Stimulated activated CD4-positive, alpha-beta T cell treated with anti-CD3 and anti-CD28 coated beads, Interleukin-4, amount 100 ng/mL, for 24 hours (primary cell): ENCODE measurements around the gene ATG101.

Source experiments
- DNase-seq: peaks from one replicate; pipeline ENCODE4 v3.0.0-alpha.2; 2020

ATG101 gene

DNA sequence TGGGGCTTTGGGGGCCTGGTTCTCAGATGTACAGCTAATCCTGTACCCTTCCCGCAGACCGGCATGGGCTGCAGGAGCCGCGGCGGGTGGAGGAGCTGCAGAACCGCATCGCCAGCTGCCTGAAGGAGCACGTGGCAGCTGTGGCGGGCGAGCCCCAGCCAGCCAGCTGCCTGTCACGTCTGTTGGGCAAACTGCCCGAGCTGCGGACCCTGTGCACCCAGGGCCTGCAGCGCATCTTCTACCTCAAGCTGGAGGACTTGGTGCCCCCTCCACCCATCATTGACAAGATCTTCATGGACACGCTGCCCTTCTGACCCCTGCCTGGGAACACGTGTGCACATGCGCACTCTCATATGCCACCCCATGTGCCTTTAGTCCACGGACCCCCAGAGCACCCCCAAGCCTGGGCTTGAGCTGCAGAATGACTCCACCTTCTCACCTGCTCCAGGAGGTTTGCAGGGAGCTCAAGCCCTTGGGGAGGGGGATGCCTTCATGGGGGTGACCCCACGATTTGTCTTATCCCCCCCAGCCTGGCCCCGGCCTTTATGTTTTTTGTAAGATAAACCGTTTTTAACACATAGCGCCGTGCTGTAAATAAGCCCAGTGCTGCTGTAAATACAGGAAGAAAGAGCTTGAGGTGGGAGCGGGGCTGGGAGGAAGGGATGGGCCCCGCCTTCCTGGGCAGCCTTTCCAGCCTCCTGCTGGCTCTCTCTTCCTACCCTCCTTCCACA is 11.0 kb upstream of the ATG101 start:
- DNase-seq: no peak

DNA sequence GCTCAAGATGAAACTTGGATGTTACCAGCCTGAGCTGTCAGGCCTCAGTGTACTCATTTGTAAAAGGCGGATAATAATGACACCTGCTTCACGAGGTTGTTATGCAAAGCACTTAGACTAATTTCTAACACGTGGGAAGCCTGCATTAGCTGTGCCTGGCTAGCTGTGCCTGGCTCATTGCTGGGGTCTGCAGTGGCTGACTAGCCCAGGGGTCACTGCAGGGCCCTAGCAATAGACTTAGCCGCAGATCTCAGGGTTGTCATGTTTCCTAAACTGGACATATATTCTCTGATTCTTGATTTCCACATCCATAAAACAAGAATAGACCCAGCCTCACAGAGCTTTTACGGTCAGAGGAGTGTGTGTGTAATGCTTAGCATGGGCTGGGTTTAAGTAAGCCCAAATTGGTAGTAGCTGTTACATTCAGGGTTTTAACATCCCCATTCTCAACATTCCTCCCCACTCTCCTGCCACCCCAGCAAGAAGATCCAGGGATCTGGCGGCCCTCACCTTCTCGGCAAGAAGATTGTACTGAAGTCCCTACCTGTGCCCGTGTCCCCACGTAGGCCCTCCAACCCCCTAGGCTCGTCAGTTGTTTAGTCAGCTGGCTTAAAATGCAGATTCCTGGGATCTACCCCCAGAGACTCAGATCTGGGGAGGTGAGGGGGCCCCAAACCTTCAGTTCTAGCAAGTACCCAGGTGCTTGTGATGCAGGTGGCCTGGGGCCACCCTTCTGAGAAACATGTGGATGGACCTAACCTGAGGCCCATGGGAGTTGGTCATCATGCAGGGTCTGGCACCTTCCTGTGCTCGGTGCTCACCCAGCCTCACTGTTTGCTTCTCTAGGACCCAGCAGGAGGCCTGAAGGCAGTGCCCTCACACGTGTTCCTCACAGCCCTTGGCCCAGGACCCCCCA is 9.9 kb upstream of the ATG101 start:
- no peak for DNase-seq

DNA sequence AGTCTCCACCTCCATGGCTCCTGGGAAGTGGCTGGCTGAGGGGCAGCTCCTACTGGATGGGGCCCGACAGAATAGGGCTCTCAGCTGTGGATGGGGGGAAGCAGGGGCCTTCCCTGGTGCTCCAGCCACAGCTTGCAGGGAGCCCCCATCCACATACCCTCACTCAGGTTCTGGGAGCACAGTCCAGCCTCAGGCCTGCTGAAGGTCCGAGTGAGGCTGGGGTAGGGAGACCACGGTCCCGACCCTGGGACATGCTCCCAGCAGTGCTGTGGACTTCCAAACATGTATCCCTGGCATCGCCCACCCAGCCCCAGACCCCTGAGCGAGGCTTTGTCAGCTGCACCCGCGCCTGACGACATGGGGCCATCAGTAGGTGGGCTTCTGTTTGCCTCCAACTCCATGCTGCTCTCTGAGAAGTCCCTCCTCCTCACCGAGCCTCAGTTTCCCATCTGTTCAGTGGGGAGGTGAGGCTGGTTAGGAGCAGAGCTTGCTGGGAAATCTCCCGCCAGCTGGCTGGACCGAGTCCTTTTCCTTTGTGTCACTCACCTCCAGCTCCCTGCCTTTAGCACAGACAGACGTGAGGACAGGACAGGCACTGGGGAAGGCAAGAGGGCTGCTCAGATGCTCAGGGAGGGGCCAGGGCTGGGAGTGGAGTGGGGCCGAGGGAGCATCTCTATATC is 9.1 kb upstream of the ATG101 start:
- DNase-seq: no peak

DNA sequence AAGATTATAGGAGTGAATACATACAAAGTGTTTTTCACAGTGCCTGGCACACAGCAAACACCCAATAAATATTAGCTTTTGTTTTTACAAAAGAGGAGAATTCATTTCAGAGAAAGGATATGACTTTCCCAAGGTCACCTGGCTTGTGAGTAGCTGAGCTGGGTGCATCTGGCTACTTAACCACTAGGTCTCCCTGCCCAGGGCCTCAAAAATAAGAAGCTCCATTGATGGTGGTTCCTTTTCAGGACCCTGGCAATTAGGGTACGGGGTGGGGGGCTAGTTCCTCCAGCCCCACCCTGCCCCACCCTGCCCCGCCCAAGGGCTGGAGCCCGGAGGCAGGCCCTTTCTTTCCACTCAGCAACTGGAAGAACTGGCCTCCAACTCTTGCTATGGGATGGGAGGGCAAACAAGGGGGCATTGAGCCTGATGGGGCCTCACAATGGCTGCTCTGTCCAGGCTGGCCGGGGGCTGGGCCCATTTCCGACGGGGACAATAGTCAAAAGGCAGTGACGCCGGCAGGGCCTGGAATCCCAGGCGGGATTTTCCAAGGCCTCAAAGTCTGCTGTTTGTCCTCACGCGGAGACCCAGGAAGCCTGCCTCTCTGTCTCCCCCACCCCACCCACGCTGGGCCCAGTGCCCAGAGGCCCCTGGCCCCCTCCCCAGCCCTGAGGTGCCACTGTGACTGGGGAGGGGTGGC is 8.2 kb upstream of the ATG101 start:
- DNase-seq: no peak

DNA sequence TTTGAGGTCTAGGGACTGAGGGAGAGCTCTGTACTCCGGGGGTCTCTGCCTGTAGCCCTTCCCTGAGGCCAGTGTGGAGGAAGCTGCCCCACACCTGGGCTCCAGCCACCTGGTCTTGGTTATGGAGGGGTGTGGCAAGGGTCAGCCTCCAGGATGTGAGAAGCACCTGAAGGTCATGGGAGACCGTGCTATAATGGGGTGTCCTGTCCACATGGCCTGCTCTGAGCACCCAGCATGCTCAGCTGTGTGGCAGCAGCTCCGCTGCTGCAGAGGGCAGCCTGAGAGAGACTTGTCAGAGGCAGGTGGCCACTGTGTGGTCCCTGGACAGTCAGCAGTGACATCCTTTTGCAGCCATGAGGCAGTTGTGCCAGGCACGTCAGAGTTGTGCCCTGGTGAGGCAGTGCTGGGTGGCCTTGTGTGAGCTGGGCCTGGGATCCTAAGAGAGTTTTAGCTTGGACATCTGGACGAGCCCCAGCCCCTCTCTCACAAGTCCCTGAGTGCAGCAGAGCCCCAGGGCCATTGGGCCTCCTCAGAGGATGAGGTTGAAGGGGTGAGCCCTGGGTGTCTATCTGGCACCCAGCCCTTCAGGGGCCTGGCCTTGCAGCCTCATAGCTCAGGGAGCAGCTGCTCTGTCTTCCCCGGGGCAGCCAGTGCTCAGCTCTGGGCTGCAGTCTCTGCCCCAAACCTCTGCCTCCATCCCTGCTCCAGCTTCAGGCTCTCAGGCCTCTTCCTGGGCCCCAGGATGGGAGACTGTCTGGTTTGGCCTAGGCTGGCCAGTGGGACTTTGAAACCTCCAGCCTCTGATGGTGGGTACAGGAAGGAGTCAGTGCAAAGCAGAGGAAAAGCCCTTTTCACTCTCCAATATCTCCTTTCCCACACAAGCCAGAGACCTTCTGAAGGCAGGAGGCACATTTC is 7.4 kb upstream of the ATG101 start:
- DNase-seq: no peak

DNA sequence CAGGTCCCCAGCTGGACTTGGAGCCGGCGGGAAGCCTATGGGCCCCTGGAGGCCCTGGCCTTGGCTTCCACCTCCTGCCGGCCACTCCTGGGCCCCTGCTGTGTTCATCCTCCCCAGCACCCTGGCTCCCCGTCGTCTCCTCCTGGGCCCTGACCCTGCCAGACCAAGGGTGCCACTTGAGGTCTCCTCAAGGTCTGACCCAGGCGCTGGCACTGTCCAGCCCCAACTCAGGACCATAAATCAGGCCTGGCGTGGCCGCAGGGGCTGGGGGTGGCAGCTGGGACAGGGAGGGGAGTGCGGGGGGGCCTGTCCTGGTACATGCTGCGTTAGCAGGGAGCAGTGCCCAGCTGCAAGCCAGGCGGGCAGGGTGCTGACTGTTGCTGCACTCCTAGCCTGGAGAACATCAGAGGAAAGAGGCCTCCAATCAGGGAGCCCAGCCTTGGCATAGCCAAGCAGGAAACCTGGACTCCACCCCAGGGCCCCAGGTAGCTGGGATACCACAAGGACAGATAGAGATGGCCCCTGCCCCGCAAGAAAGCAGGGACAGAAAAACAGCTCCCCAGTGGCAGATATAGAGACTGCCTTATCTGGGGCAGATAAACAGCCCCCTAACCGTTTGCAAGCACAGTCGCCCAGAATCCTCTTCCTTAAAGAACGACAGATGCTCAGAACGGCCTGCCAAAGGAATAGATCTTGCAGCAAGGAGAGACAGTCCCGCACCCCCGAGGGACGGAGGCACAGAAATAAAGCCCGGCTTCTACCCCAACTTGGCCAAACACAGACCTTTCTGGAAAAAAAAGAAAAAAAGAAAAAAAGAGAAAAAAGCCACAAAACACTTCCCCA is 6.5 kb upstream of the ATG101 start:
- no peak for DNase-seq

DNA sequence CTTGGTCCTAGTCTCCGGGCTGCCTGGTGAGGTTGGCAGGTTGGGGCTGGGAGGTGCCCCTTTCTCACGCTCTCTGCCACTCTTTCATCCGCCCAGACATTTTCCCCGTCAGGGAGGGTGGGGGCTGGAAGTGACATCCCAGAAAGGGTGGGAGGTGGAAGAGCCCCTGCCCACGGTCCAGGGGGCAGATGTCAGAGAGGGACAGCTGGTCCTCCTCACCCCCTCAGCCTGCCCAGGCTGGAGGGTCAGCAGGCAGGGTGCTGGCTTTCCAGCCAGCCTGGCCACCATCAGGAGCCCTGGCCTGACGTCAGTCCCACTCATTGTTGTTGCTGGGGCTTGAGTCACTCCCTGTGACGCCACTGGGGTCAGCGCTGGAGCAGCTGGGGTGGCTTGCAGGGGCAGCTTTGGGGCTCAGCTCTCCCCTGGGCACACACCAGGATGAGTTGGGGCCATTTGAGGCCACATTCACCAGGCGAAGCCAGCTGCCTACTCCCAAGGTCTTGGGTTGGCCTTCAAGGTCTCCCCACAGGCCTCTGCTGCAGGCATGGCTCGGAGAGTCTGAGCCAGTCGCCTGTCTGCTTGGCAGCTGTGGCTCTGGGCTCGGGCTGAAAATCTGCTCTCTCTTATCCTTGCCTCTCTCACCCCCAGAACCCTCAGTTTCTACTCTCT is 5.7 kb upstream of the ATG101 start:
- DNase-seq: no peak

DNA sequence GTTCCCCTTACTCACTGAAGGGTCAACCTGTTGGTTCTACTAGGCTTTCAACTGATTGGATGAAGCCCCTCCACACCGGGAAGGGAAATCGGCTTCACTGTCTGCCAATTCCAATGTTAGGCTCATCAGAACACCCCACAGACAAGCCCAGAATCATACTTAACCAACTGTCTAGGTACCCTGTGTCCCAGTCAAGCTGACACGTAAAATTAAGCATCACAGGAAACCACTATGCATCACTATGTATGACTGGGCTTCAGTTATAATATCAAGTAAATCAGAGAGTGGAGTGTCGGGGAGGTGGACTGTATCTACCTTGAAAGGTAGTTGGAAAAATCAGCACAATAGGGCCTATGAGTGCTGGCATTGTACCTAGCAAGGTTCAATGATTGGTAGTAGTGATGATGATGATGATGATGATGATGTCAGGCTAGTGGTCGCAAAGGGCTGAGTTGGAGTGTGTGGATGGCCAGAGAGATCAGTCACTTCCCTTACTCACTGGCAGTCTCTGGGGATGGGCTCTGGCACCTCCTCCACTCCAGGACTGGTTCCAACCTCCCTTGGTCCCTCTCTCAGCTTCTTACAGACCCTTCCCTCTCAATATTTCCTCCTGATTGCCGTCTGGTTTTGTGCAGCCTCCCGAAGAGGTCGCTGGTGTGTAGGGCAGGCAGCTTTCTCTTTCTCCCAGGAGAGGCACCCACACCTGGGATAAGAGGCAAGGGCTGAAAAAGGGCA is 3.3 kb upstream of the ATG101 start:
- DNase-seq: no peak

DNA sequence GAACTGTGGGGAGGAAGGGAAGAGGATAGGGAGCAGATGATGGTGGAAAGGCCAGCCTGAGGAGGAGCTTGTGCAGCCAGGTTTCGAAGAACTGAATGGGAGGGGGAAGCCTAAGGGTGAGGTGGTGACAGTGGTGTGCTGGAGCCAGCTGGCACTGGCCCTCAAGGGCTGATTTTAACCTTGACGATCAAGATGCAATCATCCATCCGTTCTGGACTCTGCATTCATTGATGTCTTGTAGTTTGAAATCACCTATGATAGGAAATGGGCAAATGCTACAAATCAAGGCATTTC is 2.8 kb upstream of the ATG101 start:
- DNase-seq: no peak

DNA sequence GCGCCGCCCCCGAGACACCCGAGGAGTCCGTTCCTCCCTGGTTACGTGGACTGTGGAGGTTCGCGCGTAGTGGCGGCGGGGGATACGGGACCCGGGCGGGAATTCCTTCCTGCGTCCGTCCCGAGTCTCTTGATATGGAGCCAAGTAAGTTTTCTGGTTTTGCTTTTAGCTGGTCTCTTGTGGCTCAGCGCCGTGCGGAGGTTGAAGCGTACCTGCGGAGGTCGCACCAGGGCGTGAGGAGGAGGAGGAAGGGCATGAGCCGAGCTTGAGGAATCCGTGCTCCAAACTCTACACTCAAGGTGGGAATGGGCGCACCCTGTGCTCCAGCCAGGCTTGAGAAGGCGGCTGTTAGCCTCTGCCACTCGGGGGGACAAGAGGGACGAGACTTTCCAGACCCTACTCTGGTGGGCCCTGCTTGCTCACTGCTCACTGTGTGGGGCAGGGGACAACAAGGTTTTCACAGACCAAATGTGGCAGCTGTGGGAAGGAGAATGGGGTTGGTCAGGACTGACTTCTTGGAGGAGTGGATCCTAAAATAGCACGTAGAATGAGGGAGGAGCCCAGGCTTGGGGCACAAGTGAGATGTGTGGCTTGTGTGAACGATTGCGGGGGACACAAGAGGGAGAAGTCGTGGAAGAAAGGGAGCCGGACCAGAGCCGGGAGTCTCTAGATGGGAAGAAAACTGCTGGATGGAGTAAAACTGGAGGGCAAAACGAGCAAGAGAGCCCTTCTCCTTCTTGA is 577 bp downstream of the ATG101 start:
- DNase-seq: no peak

DNA sequence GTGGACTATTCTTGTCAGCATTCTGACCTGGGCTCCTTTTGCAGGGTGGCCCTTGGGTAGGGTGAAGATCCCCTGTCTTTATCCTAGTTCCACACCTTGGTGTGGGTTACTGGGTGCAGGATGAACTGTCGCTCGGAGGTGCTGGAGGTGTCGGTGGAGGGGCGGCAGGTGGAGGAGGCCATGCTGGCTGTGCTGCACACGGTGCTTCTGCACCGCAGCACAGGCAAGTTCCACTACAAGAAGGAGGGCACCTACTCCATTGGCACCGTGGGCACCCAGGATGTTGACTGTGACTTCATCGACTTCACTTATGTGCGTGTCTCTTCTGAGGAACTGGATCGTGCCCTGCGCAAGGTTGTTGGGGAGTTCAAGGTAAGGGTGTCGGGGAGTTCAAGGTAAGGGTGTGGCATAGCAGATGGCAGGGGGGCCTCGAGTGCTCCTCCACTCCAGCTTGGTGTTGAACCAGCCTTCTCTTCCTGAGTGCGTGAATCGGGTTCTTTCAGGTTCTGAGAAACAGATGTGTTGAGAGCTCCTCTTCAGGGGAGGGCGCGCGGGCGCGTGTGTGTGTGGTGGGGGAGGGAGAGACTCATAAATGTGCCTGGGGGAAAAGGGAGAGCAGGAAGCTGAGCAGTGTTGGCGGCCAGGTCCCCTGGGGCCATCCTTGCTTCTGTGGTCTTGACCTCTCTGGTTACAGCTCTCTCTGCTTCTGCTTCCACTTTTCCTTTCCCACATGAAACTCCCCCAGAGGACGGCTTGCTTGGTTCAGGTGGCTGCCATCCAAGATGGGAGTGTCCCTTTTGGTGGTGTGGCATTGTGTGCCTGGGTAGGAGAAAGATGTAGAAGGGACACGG is 4.0 kb downstream of the ATG101 start:
- no peak for DNase-seq

DNA sequence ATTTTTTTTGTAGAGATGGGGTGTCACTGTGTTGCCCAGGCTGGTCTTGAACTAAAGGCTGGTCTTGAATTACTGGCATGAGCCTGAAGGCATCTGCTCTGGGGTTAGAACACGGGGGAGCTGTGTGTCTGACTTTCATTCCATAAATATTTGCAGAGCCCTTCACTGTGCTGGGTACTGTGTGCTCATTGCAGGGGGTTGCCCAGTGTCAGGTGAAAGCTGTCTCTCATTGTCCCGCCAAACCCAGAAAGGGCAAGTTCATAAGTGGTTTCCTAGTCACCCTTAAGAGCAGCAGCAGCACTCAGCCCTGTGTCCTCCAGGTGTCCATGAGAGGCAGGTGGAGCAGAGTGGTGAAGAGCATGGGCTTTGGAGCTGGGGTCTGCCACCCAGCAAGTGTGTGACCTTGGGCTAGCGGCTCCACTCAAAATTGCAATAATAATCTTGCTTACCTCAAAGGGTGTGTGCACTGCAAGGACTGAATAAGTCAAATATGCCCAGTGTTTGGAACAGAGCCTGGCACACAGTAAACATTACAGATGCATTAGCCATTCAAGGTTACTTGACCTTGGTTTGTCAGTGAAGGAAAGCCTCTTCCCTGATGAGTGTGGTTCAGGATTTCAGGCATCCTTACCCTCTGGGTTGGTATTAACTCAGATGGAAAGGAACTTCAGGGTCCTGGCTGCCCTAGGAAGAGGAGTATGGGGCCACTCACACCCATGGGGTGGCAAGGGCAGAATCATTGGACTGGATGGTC is 5.4 kb downstream of the ATG101 start:
- no peak for DNase-seq

DNA sequence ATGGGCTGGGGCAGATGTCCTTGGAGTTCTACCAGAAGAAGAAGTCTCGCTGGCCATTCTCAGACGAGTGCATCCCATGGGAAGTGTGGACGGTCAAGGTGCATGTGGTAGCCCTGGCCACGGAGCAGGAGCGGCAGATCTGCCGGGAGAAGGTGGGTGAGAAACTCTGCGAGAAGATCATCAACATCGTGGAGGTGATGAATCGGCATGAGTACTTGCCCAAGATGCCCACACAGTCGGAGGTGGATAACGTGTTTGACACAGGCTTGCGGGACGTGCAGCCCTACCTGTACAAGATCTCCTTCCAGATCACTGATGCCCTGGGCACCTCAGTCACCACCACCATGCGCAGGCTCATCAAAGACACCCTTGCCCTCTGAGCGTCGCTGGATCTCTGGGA is 7.0 kb downstream of the ATG101 start:
- DNase-seq: no peak

DNA sequence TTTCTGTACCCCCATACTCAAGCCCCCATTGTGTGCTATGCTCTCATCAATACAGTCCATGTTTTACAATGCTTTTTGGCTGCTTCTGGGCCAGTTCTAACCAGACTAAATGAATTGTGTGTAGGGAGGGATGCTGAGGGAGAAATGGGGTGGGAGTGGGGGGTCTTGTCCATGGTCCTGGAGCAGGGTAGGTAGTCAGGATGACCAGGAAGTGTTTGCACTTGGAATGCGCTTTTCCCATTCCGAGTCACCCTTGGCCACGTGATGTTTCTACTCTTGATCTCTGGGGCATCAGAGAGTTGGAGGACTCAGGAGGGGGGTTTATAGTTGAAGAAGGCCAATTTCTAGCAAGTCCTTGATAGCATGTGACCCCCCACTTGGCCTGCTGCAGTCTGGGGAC is 8.5 kb downstream of the ATG101 start:
- DNase-seq: no peak

DNA sequence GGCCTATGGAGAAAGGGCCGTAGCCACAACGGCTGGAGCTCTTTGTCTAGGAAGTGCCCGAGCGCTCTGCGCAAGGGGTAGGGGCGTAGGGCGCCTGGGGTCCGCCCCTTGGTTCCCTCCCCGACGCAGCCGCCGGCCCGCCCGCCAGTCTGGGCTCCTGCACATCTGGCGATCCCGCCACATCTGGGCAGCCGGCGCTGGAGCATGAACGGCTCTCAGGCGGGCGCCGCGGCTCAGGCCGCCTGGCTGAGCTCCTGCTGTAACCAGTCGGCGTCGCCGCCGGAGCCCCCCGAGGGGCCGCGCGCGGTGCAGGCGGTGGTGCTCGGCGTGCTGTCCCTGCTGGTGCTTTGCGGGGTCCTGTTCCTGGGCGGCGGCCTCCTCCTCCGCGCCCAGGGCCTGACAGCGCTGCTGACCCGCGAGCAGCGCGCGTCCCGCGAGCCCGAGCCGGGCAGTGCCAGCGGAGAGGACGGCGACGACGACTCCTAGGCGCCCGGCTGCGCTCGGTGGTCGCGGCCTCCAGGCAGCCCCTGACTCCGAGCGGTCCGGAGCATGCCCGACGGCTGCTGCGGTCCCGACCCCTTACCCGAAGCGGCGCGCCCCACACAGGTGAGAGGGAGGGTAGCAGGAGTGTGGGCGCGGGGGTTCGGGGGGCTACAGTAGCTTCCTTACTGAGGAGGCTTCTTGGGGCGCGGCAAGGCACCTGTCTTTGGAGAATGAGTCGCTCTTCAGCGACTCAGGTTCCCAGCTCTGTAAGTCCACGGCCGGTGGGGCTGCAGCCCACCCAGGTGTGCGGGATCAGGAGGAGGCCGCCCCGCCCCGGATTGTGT is 10.0 kb downstream of the ATG101 start, which contains the start of gene SMIM41:
Gene SMIM41, plus strand, starts transcription at position 129 of the 827 bp plus-strand sequence. Its CDS starts 76 bp downstream, at position 205.
- DNase-seq: no peak
